ENCODE results near the gene DNASE1.

DNASE1 gene

DNA sequence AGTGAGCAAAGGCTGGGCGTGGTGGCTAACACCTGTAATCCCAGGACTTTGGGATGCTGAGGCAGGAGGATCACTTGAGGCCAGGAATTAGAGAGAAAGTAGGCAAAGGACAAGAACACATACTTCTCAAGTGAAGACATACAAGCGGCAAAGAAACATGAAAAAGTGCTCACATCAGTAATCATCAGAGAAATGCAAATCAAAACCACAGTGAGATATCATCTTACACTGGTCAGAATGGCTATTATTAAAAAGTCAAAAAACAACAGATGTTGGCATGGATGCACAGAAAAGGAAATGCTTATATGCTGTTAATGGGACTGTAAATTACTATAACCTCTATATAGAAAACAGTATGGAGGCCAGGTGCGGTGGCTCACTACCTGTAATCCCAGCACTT, 30.8 kb upstream of the DNASE1 start:
- H3K4me2 ChIP-seq (ENCODE audit: insufficient read depth, low read length, poor library complexity, severe bottlenecking): no peak overlapping the region
- no peak overlapping the region for H3K4me3 ChIP-seq (ENCODE audit: low read length in 2 of 2)
- no peak overlapping the region for H2BK120ac ChIP-seq (ENCODE audit: low read depth, low read length)
- H2BK12ac ChIP-seq (ENCODE audit: low read length): no peak overlapping the region
- H2BK15ac ChIP-seq (ENCODE audit: low read length): no peak overlapping the region
- no CpG with 5 or more reads among the region's 3 CpGs for WGBS, 2 donors (ENCODE audit: extremely low coverage in 2 of 2, insufficient read length in 2 of 2, insufficient replicate concordance in 1 of 2)
- H3K4me1 ChIP-seq (ENCODE audit: control insufficient read depth in 2 of 2, insufficient read depth in 1 of 2, low read depth in 1 of 2, low read length in 2 of 2): no peaks in the 10 kb centered on the region
- H2AFZ ChIP-seq (ENCODE audit: low read length): no peak overlapping the region
- DNase-seq (ENCODE audit: low spot score): no peak
- no peak overlapping the region for H3K9ac ChIP-seq (ENCODE audit: low read depth, low read length, poor library complexity)
- no peak overlapping the region for H2BK5ac ChIP-seq (ENCODE audit: low read length)
- H3K79me1 ChIP-seq (ENCODE audit: low read depth, low read length): no peaks in the 10 kb centered on the region
- no peak overlapping the region for H3K4ac ChIP-seq (ENCODE audit: low read length)
- no peaks in the 10 kb centered on the region for H3K27me3 ChIP-seq (ENCODE audit: control insufficient read depth in 3 of 3, insufficient read depth in 3 of 3, low read depth in 1 of 3, low read length in 3 of 3)
- no peak overlapping the region for H4K8ac ChIP-seq (ENCODE audit: low read depth, low read length)
- no peak overlapping the region for H4K91ac ChIP-seq (ENCODE audit: low read depth, low read length, poor library complexity)
- no peak overlapping the region for H3K14ac ChIP-seq (ENCODE audit: low read length)
- H2AK5ac ChIP-seq (ENCODE audit: low read depth, low read length): no peak overlapping the region
- no peaks in the 10 kb centered on the region for H3K9me3 ChIP-seq (replicated peaks in 1 of 2; ENCODE audit: control insufficient read depth in 2 of 2, insufficient read depth in 1 of 2, low read depth in 1 of 2, low read length in 2 of 2)
- no peak overlapping the region for H3K23ac ChIP-seq (ENCODE audit: low read depth, low read length, poor library complexity)
- no peaks in the 10 kb centered on the region for H3K36me3 ChIP-seq (replicated peaks in 1 of 2; ENCODE audit: control insufficient read depth in 2 of 2, insufficient read depth in 2 of 2, low read length in 2 of 2)
- H3K27ac ChIP-seq (replicated peaks; ENCODE audit: low read length): no peak overlapping the region
- no peak overlapping the region for H3K18ac ChIP-seq (ENCODE audit: low read length)

DNA sequence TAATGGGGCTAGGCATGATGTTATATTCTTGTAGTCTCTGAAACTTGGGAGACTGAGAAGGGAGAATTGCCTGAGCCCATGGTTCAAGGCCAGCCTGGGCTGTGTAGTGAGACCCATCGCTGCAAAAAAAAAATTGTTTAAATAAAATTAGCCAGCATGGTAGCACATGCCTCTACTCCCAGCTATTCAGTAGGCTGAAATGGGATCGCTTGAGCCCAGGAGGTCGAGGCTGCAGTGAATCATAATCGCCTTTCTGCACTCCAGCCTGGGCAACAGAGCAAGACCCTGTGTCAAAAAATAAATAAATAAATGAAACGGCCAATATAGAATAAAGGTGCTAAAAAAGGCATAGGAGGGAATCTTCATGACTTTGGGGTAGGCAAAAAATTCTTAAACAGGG, 29.2 kb upstream of the DNASE1 start:
- no peak overlapping the region for H2BK120ac ChIP-seq (ENCODE audit: low read depth, low read length)
- H3K18ac ChIP-seq (ENCODE audit: low read length): no peak overlapping the region
- no peak overlapping the region for H3K4ac ChIP-seq (ENCODE audit: low read length)
- no peaks in the 10 kb centered on the region for H3K4me1 ChIP-seq (ENCODE audit: control insufficient read depth in 2 of 2, insufficient read depth in 1 of 2, low read depth in 1 of 2, low read length in 2 of 2)
- no CpG with 5 or more reads among the region's 5 CpGs for WGBS, 2 donors (ENCODE audit: extremely low coverage in 2 of 2, insufficient read length in 2 of 2, insufficient replicate concordance in 1 of 2)
- no peak overlapping the region for H3K14ac ChIP-seq (ENCODE audit: low read length)
- H2BK12ac ChIP-seq (ENCODE audit: low read length): no peak overlapping the region
- H3K4me3 ChIP-seq (ENCODE audit: low read length in 2 of 2): no peak overlapping the region
- H2BK15ac ChIP-seq (ENCODE audit: low read length): no peak overlapping the region
- no peak overlapping the region for H4K8ac ChIP-seq (ENCODE audit: low read depth, low read length)
- no peak overlapping the region for H3K4me2 ChIP-seq (ENCODE audit: insufficient read depth, low read length, poor library complexity, severe bottlenecking)
- H3K23ac ChIP-seq (ENCODE audit: low read depth, low read length, poor library complexity): no peak overlapping the region
- no peaks in the 10 kb centered on the region for H3K9me3 ChIP-seq (replicated peaks in 1 of 2; ENCODE audit: control insufficient read depth in 2 of 2, insufficient read depth in 1 of 2, low read depth in 1 of 2, low read length in 2 of 2)
- H2AK5ac ChIP-seq (ENCODE audit: low read depth, low read length): no peak overlapping the region
- no peaks in the 10 kb centered on the region for H3K27me3 ChIP-seq (ENCODE audit: control insufficient read depth in 3 of 3, insufficient read depth in 3 of 3, low read depth in 1 of 3, low read length in 3 of 3)
- no peak overlapping the region for H2BK5ac ChIP-seq (ENCODE audit: low read length)
- no peak for DNase-seq (ENCODE audit: low spot score)
- H3K9ac ChIP-seq (ENCODE audit: low read depth, low read length, poor library complexity): no peak overlapping the region
- H3K36me3 ChIP-seq (replicated peaks in 1 of 2; ENCODE audit: control insufficient read depth in 2 of 2, insufficient read depth in 2 of 2, low read length in 2 of 2): no peaks in the 10 kb centered on the region
- no peak overlapping the region for H2AFZ ChIP-seq (ENCODE audit: low read length)
- no peak overlapping the region for H4K91ac ChIP-seq (ENCODE audit: low read depth, low read length, poor library complexity)
- H3K79me1 ChIP-seq (ENCODE audit: low read depth, low read length): no peaks in the 10 kb centered on the region
- no peak overlapping the region for H3K27ac ChIP-seq (replicated peaks; ENCODE audit: low read length)

- no peak overlapping the region for H3K14ac ChIP-seq (ENCODE audit: low read length)
- no peak overlapping the region for H3K18ac ChIP-seq (ENCODE audit: low read length)
- no peak overlapping the region for H2BK15ac ChIP-seq (ENCODE audit: low read length)
- H3K4me3 ChIP-seq (ENCODE audit: low read length in 2 of 2): no peak overlapping the region
- DNase-seq (ENCODE audit: low spot score): no peak
- H3K4ac ChIP-seq (ENCODE audit: low read length): no peak overlapping the region
- no peak overlapping the region for H4K91ac ChIP-seq (ENCODE audit: low read depth, low read length, poor library complexity)
- no peaks in the 10 kb centered on the region for H3K27me3 ChIP-seq (ENCODE audit: control insufficient read depth in 3 of 3, insufficient read depth in 3 of 3, low read depth in 1 of 3, low read length in 3 of 3)
- H2BK5ac ChIP-seq (ENCODE audit: low read length): no peak overlapping the region
- H2BK12ac ChIP-seq (ENCODE audit: low read length): no peak overlapping the region
- no peaks in the 10 kb centered on the region for H3K79me1 ChIP-seq (ENCODE audit: low read depth, low read length)
- no peaks in the 10 kb centered on the region for H3K36me3 ChIP-seq (replicated peaks in 1 of 2; ENCODE audit: control insufficient read depth in 2 of 2, insufficient read depth in 2 of 2, low read length in 2 of 2)
- no peaks in the 10 kb centered on the region for H3K9me3 ChIP-seq (replicated peaks in 1 of 2; ENCODE audit: control insufficient read depth in 2 of 2, insufficient read depth in 1 of 2, low read depth in 1 of 2, low read length in 2 of 2)
- no peak overlapping the region for H2AK5ac ChIP-seq (ENCODE audit: low read depth, low read length)
- no peaks in the 10 kb centered on the region for H3K4me1 ChIP-seq (ENCODE audit: control insufficient read depth in 2 of 2, insufficient read depth in 1 of 2, low read depth in 1 of 2, low read length in 2 of 2)
- no peak overlapping the region for H4K8ac ChIP-seq (ENCODE audit: low read depth, low read length)
- H3K23ac ChIP-seq (ENCODE audit: low read depth, low read length, poor library complexity): no peak overlapping the region
- no peak overlapping the region for H3K27ac ChIP-seq (replicated peaks; ENCODE audit: low read length)
- H2AFZ ChIP-seq (ENCODE audit: low read length): no peak overlapping the region
- H2BK120ac ChIP-seq (ENCODE audit: low read depth, low read length): no peak overlapping the region
- no peak overlapping the region for H3K4me2 ChIP-seq (ENCODE audit: insufficient read depth, low read length, poor library complexity, severe bottlenecking)
- no peak overlapping the region for H3K9ac ChIP-seq (ENCODE audit: low read depth, low read length, poor library complexity)
- no CpG with 5 or more reads among the region's 4 CpGs for WGBS, 2 donors (ENCODE audit: extremely low coverage in 2 of 2, insufficient read length in 2 of 2, insufficient replicate concordance in 1 of 2)
These were observed 28.4 kb upstream of the DNASE1 start for GRCh38 chr16:3625911-3626732.

- H4K8ac ChIP-seq (ENCODE audit: low read depth, low read length): no peak overlapping the region
- no peaks in the 10 kb centered on the region for H3K79me1 ChIP-seq (ENCODE audit: low read depth, low read length)
- no peak overlapping the region for H3K9ac ChIP-seq (ENCODE audit: low read depth, low read length, poor library complexity)
- no peak for DNase-seq (ENCODE audit: low spot score)
- H3K27me3 ChIP-seq (ENCODE audit: control insufficient read depth in 3 of 3, insufficient read depth in 3 of 3, low read depth in 1 of 3, low read length in 3 of 3): no peaks in the 10 kb centered on the region
- no peak overlapping the region for H3K27ac ChIP-seq (replicated peaks; ENCODE audit: low read length)
- H3K9me3 ChIP-seq (replicated peaks in 1 of 2; ENCODE audit: control insufficient read depth in 2 of 2, insufficient read depth in 1 of 2, low read depth in 1 of 2, low read length in 2 of 2): peaks cover 0 to 10% of the 10 kb centered on the region in 2 donors
- no peak overlapping the region for H2BK15ac ChIP-seq (ENCODE audit: low read length)
- no CpG with 5 or more reads among the region's 3 CpGs for WGBS, 2 donors (ENCODE audit: extremely low coverage in 2 of 2, insufficient read length in 2 of 2, insufficient replicate concordance in 1 of 2)
- no peak overlapping the region for H2AK5ac ChIP-seq (ENCODE audit: low read depth, low read length)
- no peak overlapping the region for H4K91ac ChIP-seq (ENCODE audit: low read depth, low read length, poor library complexity)
- no peak overlapping the region for H2BK5ac ChIP-seq (ENCODE audit: low read length)
- no peak overlapping the region for H3K14ac ChIP-seq (ENCODE audit: low read length)
- no peak overlapping the region for H2BK12ac ChIP-seq (ENCODE audit: low read length)
- no peak overlapping the region for H3K23ac ChIP-seq (ENCODE audit: low read depth, low read length, poor library complexity)
- H3K18ac ChIP-seq (ENCODE audit: low read length): no peak overlapping the region
- H2BK120ac ChIP-seq (ENCODE audit: low read depth, low read length): no peak overlapping the region
- H3K4me1 ChIP-seq (ENCODE audit: control insufficient read depth in 2 of 2, insufficient read depth in 1 of 2, low read depth in 1 of 2, low read length in 2 of 2): peaks cover 0 to 7% of the 10 kb centered on the region in 2 donors
- no peak overlapping the region for H3K4me3 ChIP-seq (ENCODE audit: low read length in 2 of 2)
- no peak overlapping the region for H2AFZ ChIP-seq (ENCODE audit: low read length)
- peaks cover 2 to 7% of the 10 kb centered on the region in 2 donors for H3K36me3 ChIP-seq (replicated peaks in 1 of 2; ENCODE audit: control insufficient read depth in 2 of 2, insufficient read depth in 2 of 2, low read length in 2 of 2)
- H3K4me2 ChIP-seq (ENCODE audit: insufficient read depth, low read length, poor library complexity, severe bottlenecking): no peak overlapping the region
- no peak overlapping the region for H3K4ac ChIP-seq (ENCODE audit: low read length)
These were observed 17.0 kb upstream of the DNASE1 start for GRCh38 chr16:3637371-3637923.
